Subcutaneous abdominal adipose tissue (tissue), 5 donors: ENCODE data around the gene SORCS2.

ENCODE experiments used
- H3K27ac ChIP-seq: one replicate; pipeline ENCODE4 v1.7.0; 2013; ENCODE audit warnings: low read depth, mild to moderate bottlenecking, inconsistent platforms, low read length, moderate library complexity
- H3K27me3 ChIP-seq, 5 donors: one replicate each; pipeline ENCODE4 v1.7.0; 2013; ENCODE audit warnings: low read length in 5 of 5, inconsistent platforms in 1 of 5; ENCODE audit not compliant: control insufficient read depth in 5 of 5, insufficient read depth in 4 of 5
- H3K36me3 ChIP-seq, 5 donors: one replicate each; pipeline ENCODE4 v1.7.0; 2013; ENCODE audit warnings: low read length in 5 of 5; ENCODE audit not compliant: control insufficient read depth in 5 of 5, insufficient read depth in 5 of 5
- H3K4me1 ChIP-seq, 5 donors: one replicate each; pipeline ENCODE4 v1.7.0; 2013; ENCODE audit warnings: low read length in 5 of 5, mild to moderate bottlenecking in 3 of 5, moderate library complexity in 1 of 5; ENCODE audit not compliant: control insufficient read depth in 5 of 5, insufficient read depth in 5 of 5
- H3K4me3 ChIP-seq, 5 donors: one replicate each; pipeline ENCODE4 v1.7.0; 2013; ENCODE audit warnings: low read length in 5 of 5, low read depth in 1 of 5
- H3K9ac ChIP-seq, 5 donors: one replicate each; pipeline ENCODE4 v1.7.0; 2013; ENCODE audit warnings: low read length in 5 of 5, mild to moderate bottlenecking in 4 of 5, moderate library complexity in 3 of 5
- H3K9me3 ChIP-seq, 5 donors: one replicate each; pipeline ENCODE4 v1.7.0; 2013; ENCODE audit warnings: low read length in 5 of 5; ENCODE audit not compliant: control insufficient read depth in 5 of 5
- donor health status: healthy.
- donor health status: healthy.
- donor health status: healthy.
- donor health status: healthy.
- donor health status: healthy.

SORCS2 gene

DNA sequence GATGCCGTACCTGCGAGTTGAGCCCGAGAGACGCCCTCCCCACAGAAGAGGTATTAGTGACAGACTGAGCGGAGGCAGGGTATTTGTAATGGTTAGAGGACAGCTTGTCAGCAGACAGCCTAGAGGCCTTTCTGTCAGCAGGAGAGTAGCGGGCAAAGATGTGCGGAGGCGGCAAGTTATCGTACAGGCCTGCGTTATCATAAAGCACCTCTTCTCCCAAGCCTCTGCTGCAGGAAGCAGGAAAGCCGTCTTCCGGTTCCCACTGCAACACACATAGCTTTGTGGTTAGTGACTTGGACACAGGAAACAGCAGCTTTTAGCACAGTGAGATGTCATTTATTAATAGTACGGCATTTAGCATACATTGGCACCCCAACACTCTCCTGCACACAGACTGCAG lies 589.0 kb downstream of the SORCS2 start:
- Histone ChIP-seq H3K27ac (peak overlapping the region; percentile 38), H3K9ac (no peak overlapping the region), H3K36me3 (peaks cover 0 to 36% (median 32%) of the 10 kb centered on the region in 5 donors), H3K4me1 (peaks cover 15 to 44% (median 40%) of the 10 kb centered on the region in 5 donors), H3K4me3 (peak overlapping the region in 1 of 5 donors; percentile 14), H3K27me3 (no peaks in the 10 kb centered on the region), H3K9me3 (no peaks in the 10 kb centered on the region)

DNA sequence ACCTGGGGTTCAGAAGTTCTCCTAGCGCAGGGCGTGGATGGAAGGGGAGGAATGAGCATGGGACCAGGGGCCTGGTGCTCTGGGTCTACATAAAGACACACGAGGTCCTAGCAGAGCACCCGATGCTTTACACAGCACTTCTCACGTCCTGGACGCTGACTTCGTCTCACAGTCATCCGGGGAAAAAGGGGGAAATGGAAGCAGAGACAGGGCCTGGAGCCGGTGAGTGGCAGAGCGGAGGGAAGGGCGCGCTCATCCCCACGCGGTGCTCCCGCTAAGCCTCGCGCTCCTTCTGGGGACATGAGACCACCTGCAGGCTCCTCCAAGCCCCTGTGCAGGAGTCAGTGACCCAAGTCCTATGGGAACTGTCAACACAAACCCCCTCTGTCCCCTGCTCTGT lies 589.7 kb downstream of the SORCS2 start:
- Histone ChIP-seq H3K9ac (peak overlapping the region in 1 of 5 donors; percentile 17), H3K4me1 (peaks cover 15 to 44% (median 40%) of the 10 kb centered on the region in 5 donors), H3K36me3 (peaks cover 0 to 32% (median 30%) of the 10 kb centered on the region in 5 donors), H3K27ac (peak overlapping the region; percentile 38), H3K27me3 (no peaks in the 10 kb centered on the region), H3K9me3 (no peaks in the 10 kb centered on the region), H3K4me3 (no peak overlapping the region)

DNA sequence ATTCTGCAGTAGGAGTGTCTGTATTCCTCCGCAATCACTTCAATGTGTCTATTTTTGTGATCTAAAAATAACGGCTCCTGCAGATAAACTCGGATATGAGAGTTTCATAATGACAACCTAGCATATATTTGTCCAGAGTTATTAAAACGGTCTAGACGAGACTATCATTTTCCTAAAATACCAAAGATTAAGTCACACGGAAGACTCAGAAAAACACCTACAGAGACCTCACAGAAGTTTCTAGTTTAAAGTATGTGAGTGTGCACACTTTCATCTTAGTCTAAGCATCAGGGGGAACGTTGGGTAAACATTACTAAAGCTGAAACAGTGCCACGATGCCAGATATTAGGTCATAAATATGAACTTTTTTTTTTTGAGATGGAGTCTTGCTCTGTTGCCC lies 590.4 kb downstream of the SORCS2 start:
- Histone ChIP-seq H3K27ac (peak overlapping the region; percentile 47), H3K36me3 (peaks cover 0 to 25% (median 24%) of the 10 kb centered on the region in 5 donors), H3K4me3 (no peak overlapping the region), H3K9ac (peak overlapping the region in 1 of 5 donors; percentile 17), H3K27me3 (no peaks in the 10 kb centered on the region), H3K9me3 (no peaks in the 10 kb centered on the region), H3K4me1 (peaks cover 15 to 44% (median 40%) of the 10 kb centered on the region in 5 donors)

DNA sequence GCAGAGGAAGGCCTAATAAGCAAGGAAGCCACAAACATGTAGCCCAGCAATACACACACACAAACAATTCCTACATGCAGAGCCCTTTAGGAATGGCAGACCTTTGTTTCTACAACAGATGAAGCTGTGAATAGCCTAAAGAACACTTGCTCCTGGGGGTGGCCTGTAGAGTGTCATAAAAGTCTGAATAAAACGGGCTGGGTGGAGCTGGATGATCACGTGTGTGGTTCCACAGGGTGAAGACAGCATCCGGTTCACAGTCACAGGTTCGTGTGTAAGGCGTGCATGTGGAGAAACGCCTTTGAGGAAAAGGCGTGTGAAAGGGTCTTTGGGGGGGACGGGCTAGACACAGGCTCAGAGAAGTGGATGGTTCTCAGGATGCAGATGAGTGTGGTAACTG lies 591.2 kb downstream of the SORCS2 start:
- Histone ChIP-seq H3K27me3 (no peaks in the 10 kb centered on the region), H3K27ac (no peak overlapping the region), H3K4me1 (peaks cover 15 to 48% (median 41%) of the 10 kb centered on the region in 5 donors), H3K9ac (no peak overlapping the region), H3K9me3 (no peaks in the 10 kb centered on the region), H3K36me3 (peaks cover 0 to 17% (median 16%) of the 10 kb centered on the region in 5 donors), H3K4me3 (no peak overlapping the region)

DNA sequence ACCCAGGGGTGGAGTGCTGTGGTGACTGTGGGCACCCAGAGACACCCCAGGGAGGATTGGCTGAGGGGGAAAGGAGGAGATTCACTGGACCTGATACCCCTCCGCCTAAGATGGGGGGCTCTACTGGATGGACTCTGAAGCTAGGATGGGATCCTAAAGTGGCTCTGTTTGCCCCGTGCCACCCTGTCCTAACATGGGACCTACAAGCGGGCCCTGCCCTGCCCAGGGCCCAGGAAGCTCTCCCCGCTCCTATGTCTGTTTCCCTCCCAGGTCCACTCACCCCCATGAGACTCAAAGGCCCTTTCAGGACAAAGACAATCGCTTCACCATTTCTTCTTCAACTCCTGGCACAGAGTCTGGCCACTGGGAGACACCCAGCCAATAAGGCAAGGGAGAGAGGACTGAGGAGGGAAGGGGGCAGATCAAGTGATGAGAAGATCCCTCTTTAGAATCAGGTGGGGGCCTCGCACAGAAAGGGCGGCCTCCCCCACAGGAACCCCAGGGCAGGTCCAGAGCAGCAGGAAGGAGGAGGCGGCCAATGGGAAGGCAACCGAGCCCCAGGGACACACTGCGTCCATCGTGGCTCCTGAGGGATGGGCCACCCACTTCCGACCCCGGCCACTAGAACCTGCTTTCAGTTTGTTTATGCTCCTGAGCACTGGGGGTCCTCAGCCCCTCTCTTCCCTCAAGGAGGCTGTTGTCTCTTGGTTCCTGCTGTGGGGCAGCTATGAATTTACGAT lies 592.0 kb downstream of the SORCS2 start:
- Histone ChIP-seq H3K27me3 (no peaks in the 10 kb centered on the region), H3K4me1 (peaks cover 12 to 49% (median 44%) of the 10 kb centered on the region in 5 donors), H3K4me3 (no peak overlapping the region), H3K36me3 (peaks cover 0 to 17% (median 16%) of the 10 kb centered on the region in 5 donors), H3K9ac (no peak overlapping the region), H3K27ac (no peak overlapping the region), H3K9me3 (no peaks in the 10 kb centered on the region)

DNA sequence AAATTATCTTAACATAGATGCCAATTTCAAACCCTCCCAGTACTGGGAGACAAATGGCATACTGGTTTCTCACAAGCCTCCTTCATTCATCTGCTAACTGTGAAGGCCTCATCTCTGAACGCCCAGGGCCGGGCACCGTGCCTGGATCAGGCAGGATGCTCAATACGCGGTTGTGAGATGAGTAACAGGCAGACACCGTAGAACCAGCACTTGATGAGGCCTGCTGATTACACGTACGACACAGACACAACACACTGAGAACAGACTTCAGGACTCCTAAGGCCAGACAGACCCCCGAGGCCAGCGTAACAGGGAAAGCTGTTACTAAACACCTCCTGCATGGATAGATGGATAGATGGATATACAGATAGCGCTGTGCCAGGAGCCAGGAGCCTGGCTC lies 592.7 kb downstream of the SORCS2 start:
- peaks cover 10 to 45% (median 39%) of the 10 kb centered on the region in 5 donors for H3K4me1 ChIP-seq
- H3K9me3 ChIP-seq: no peaks in the 10 kb centered on the region
- no peaks in the 10 kb centered on the region for H3K27me3 ChIP-seq
- H3K36me3 ChIP-seq: peaks cover 0 to 17% (median 16%) of the 10 kb centered on the region in 5 donors
- no peak overlapping the region for H3K4me3 ChIP-seq
- H3K27ac ChIP-seq: no peak overlapping the region
- no peak overlapping the region for H3K9ac ChIP-seq

DNA sequence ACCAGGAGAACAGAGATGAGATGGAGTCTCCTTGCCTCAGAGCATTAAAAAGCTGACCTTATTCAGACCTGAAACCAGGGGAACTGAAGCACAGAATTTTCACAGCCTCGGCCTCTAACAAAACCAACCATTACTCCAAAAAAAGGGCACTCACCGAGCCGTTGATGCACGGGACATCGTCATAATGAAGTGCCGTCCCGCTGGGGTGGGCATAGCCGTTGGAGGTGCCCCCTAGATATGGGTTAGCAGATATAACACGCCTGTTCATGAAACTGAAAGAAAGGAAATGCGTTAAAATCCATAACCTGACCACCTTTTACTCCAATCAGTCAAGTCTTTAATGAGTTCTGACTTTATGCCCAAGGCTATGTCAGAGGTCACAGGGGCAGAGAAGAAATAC lies 593.7 kb downstream of the SORCS2 start:
- Histone ChIP-seq H3K27me3 (no peaks in the 10 kb centered on the region), H3K9ac (no peak overlapping the region), H3K9me3 (no peaks in the 10 kb centered on the region), H3K36me3 (peaks cover 0 to 20% (median 16%) of the 10 kb centered on the region in 5 donors), H3K4me3 (no peak overlapping the region), H3K4me1 (peaks cover 9 to 35% (median 31%) of the 10 kb centered on the region in 5 donors), H3K27ac (no peak overlapping the region)

DNA sequence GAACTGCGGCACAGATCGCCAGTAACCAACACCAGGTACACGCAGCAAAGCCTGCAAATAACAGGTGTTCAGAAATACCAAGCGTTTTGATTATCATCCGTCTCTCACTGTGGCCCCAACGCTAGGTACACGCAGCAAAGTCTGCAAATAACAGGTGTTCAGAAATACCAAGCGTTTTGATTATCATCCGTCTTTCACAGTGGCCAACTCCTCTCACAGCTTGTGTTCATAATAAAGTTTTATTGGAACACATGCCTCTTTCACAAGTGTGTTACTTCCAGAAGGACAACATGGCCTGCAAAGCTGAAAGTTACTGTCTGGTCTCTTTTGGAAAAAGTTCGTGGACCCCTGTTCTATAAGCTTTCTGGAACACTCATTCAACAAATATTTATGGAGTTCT lies 594.2 kb downstream of the SORCS2 start:
- Histone ChIP-seq H3K4me3 (no peak overlapping the region), H3K9ac (no peak overlapping the region), H3K4me1 (peaks cover 5 to 30% (median 27%) of the 10 kb centered on the region in 5 donors), H3K9me3 (no peaks in the 10 kb centered on the region), H3K27ac (no peak overlapping the region), H3K27me3 (no peaks in the 10 kb centered on the region), H3K36me3 (peaks cover 0 to 20% (median 16%) of the 10 kb centered on the region in 5 donors)

DNA sequence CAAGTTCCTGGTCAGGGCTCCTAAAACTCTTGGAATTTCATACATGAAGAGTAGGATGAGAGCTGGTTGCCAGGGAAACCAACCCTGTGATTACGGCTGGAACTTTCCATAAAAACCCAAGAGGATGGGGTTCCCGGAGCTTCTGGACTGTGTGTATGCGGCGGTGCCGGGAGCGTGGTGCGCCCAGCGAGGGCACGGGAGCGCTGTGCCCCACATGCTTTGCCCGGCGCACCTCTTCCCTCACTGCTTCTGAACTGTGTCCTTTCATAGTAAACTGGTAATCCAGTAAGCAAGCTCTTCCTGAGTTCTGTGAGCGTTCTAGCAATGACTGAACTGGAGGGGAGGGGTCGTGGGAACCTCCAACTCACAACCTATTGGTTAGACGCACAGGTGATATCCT lies 594.7 kb downstream of the SORCS2 start:
- Histone ChIP-seq H3K27ac (no peak overlapping the region), H3K9ac (no peak overlapping the region), H3K9me3 (no peaks in the 10 kb centered on the region), H3K4me1 (peaks cover 0 to 25% (median 21%) of the 10 kb centered on the region in 5 donors), H3K4me3 (no peak overlapping the region), H3K36me3 (peaks cover 0 to 25% (median 18%) of the 10 kb centered on the region in 5 donors), H3K27me3 (no peaks in the 10 kb centered on the region)

DNA sequence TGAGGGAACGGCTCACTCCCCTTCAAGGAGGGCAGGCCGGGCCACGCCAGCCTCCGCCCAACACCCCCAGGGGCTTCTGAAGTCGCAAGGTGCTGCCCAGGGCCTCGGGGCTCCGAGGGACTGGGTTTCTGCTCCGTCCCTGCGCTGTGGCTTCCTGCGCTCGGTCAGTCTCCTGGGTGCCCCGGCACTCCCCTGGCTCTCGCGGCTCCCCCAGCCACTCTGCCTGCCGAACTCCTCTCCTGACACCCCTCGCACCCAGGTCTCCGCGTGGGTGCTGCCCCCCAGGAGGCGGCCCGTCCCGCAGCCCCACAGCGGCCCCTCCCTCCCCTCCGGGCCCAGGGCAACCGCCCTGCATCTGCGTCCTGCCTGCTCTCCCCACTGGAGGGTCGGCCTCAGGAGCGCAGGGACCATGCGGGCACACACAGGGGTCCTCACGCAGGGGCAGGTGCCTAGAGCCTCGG lies 595.4 kb downstream of the SORCS2 start:
- no peak overlapping the region for H3K27ac ChIP-seq
- H3K9ac ChIP-seq: no peak overlapping the region
- no peaks in the 10 kb centered on the region for H3K27me3 ChIP-seq
- no peaks in the 10 kb centered on the region for H3K9me3 ChIP-seq
- no peak overlapping the region for H3K4me3 ChIP-seq
- peaks cover 0 to 30% (median 22%) of the 10 kb centered on the region in 5 donors for H3K36me3 ChIP-seq
- peaks cover 0 to 19% (median 15%) of the 10 kb centered on the region in 5 donors for H3K4me1 ChIP-seq
